ENCODE data around the gene RB1. TPM values are rescaled to one million over a fixed set of nuclear protein-coding genes. Genes with fewer than 3 reads are reported as not detected.

Gene RB1
- total and polyA plus RNA-seq, 9 of the 15 experiments (the other 6 are each of a cell fraction or from before 2014, with no cell fraction given): 5.0 to 23.8 (median 17.9) TPM

- Histone ChIP-seq H3K4me1 (replicated peaks in 1 of 2; ENCODE audit: control insufficient read depth in 2 of 2, insufficient read depth in 2 of 2, low read length in 2 of 2) (peaks cover 2 to 3% of the 10 kb centered on the region in 2 experiments; a peak in 4 of 5 replicates), H4K20me1 (replicated peaks; ENCODE audit: control insufficient read depth, insufficient read depth, low read length) (no peaks in the 10 kb centered on the region), H3K4me3 (no peak overlapping the region), H3K79me2 (ENCODE audit: control insufficient read depth, insufficient read depth, low read length) (no peaks in the 10 kb centered on the region), H3K27me3 (ENCODE audit: control insufficient read depth in 2 of 2, insufficient read depth in 2 of 2, low read length in 2 of 2) (no peaks in the 10 kb centered on the region), H3K9me1 (ENCODE audit: control insufficient read depth, insufficient read depth, low read length) (no peaks in the 10 kb centered on the region), H3K9me3 (replicated peaks; ENCODE audit: control insufficient read depth, insufficient read depth, low read depth, low read length) (no peaks in the 10 kb centered on the region), H3K27ac (ENCODE audit: extremely low read depth, low read depth, low read length) (no peak overlapping the region), H3K9ac (ENCODE audit: insufficient read depth in 1 of 2, low read depth in 2 of 2, low read length in 2 of 2) (no peak overlapping the region), H2AFZ (ENCODE audit: low read depth, low read length) (no peak overlapping the region), H3K4me2 (ENCODE audit: insufficient read depth, low read length) (no peak overlapping the region), H3K36me3 (ENCODE audit: control insufficient read depth, insufficient read depth, low read length) (no peaks in the 10 kb centered on the region)
- no TSS peak for BruUV-seq (replicated peaks)
- FAIRE-seq (no peak), DNase-seq (ENCODE audit: extremely low read depth in 1 of 4, low spot score in 3 of 4) (no peak), ATAC-seq (no peak)
- intact Hi-C loops (cut with micrococcal nuclease): no loop called here
- CTCF ChIA-PET (ENCODE audit: low intra/inter-chr PET ratio): no interaction called here
- POLR2A ChIA-PET: interaction anchor here (1.0 kb wide), 1 partner anchor 249 kb away, joined by 3 read pairs; no protein-coding TSS in a partner anchor
- WGBS (ENCODE audit: insufficient coverage, low coverage, missing lambda C conversion rate): 19% methylated on average over 2 of the region's 2 CpGs
- in situ Hi-C loops (cut with MboI): no loop called here
- TF ChIP-seq HDAC3 (IDR thresholded peaks at IDR 0.05; ENCODE audit: borderline replicate concordance, partially characterized antibody): no peak
- no peak for TF ChIP-seq ATF4 (CRISPR knock-in tag; IDR thresholded peaks at IDR 0.05)
- no peak for TF ChIP-seq PTTG1 (tag; IDR thresholded peaks at IDR 0.05; ENCODE audit: low read depth)
- TF ChIP-seq ZNF280B (CRISPR knock-in tag; IDR thresholded peaks at IDR 0.05): no peak
Measured at GRCh38 chr13:48497669-48498068, 194.1 kb downstream of the RB1 start.

Measured in K562 (cell line).